ENCODE results near the gene SCUBE1.
A peak's percentile ranks its signal among the peaks of the same experiment; 100 is the strongest.

Gene SCUBE1

DNA sequence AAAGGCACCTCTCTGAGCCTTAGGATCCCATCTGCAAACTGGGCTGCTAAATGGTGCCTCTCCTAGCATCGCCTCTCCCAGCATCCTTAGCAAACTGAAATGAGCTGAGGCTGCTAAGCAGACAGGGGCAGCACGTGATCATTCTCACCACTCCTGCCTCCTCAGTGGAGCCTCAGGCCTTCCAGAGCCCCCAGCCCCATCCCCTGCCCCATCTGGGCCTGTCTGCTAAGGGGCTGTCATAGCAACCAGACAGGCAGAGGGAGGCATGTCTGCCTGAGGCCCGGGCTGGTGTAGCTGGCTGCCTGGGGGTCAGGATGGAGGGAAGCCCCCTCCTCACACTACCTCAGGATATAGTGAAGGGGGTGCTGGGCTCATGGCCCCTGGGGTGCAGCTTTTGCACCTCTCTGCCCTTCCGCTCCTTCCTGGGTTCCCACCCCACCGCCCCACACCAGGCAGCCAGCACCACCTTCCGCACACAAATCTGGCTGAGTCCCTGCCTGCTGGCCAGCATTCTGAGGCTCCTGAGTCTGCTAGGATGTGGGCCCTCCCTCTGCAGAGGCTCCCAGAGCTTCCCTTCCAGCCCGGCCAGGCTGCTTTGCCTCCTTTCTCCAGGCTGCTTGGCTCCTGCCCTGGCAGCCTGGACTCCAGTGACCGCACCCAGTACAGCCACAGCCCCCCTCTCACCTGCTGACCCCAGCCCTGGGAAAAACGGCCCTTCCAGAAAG, 108.7 kb downstream of the SCUBE1 start:
- no peak for DNase-seq

DNA sequence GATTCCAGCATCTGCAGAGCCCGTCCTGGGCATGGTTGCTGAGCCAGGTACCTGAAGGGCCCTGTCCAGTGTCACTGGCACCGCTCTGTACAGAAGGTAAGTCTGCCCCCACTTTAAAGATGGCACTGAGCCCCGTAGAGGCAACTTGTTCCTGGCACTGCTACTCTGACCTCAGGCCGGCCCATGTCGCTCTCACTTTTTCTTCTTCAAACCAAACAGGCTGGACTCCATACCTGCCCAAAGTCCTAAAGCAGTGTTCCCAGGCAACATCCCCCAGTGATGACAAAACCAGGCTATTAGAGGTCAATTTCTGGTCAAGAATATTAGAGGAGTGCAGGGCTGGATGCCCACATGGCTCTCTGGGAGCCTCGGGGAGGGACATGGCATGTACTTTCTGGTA, 109.6 kb downstream of the SCUBE1 start:
- no peak for DNase-seq

DNA sequence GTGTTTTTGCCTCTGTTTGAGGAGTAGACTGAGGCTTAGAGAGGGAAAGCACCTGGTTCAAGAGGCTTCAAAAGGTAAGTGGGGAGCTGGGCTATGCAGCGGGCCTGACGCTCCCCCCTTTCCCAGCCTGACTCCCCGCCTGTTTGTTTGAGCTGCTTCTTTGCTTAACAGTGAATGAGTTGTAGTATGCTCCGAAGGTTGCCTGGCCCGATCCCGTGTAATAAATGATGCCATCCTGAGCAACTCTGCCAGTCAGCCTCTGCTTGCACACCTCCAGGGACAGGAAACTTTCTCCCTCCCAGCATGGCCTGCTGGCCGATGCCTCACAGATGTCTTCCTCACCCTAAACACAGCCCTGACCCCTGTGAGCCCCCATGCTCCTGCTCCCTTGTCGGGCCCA, 110.7 kb downstream of the SCUBE1 start:
- DNase-seq: no peak

DNA sequence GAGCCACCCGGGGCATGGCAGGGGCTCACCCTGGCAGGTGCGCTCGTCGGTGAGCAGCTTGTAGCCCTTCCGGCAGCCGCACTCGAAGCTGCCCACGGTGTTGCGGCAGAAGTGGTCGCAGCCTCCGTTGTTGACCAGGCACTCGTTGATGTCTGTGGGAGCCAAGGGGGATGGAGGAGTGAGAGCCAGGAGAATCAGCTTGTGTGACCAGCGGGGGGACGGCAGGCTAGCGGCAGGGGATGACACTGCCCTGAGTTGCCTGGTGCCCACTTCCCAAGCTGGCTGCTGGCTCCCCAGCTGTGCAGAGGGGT, 111.5 kb downstream of the SCUBE1 start:
- no peak for DNase-seq

DNA sequence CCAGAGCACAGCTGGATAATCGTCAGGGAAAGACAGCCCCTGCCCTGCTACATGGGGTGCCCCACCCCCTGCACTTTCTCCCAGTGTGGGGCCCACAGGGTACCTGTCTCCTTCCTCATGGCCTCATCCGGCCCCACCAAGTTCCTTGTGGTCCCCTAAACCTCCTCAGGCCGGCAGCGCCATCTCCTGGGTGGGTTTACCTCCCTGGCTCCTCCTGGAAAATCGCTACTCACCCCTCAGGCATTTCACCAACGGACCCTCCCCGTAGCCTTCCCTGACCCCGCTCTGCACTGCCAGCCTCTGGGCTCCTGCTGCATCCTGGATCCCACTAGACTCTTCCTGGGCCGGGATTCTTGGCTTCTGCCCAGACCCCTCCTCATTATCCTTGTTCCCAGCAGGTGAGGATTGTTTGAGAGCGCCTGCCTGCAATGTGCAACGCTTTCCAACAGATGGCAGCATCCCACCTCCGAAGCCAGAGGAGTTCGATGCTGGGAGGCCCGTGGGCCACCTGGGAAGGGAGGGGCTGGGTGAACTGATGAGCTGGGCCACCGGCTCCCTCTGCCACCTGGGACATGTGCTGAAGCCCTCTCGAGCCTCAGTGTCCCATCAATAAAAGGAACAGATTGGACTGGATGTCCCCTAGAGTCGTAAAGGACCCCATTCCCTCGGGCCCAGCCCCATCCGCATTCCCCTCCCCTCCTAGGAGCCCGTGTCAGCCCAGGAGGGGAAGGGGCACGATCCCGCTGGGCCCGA, 112.0 kb downstream of the SCUBE1 start:
- DNase-seq: peak; percentile 77

DNA sequence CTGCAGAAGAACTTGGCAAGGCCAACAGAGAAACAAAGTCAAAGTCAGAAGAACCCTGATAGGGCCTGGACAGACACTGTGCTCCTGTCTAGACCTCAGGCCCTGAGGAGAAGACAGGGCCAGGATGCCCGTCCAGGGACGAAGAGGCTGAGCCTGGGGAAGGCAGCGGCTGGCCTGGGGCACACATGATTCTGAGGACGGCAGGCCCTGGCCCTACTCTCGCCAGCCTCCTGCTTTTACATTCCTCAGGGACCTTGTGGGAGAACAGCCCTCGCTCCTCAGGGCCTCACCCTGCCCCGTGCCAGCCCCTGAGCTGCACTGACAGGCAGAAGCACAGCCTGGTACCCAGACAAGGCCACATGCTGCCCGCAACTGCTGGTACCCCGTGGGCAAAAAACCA, 112.6 kb downstream of the SCUBE1 start:
- DNase-seq: no peak

DNA sequence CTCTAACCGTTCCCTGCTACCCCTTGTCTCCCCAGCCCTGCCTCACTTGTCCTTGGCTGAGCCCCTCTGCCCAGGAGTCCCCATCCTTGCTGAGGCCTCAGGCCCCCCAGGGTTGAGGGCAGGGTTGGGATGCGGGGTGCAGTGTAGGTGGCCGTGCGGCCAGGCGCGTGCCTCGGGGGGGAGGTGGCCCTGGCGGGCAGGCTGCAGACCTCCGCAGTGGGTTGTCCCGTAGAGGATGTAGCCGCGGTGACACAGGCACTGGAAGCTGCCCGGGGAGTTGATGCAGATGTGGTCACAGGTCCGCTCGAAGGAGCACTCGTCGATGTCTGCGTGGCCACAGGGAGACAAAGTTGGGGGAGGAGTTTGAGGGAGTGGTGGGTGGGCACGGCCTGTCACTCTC, 114.3 kb downstream of the SCUBE1 start:
- DNase-seq: no peak

DNA sequence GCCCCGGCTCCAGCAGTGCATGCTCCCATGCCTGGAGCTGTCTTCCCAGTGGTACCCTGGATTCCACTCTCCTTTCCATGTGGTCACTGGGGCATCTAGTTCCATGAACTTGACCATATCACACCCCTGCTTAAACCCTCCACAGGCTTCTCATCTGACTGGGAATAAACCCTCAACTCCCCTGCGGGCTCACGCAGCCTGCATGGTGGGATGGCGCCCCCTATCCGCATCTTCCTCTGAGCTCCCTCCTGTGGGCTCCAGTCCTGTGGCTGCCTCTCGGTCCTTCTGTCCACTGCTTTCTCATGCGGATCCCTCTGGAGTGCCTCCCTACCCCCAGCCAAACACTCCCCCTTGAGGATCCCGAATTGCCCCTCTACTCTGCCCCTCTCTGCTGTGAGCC, 114.8 kb downstream of the SCUBE1 start:
- DNase-seq: peak; percentile 44

DNA sequence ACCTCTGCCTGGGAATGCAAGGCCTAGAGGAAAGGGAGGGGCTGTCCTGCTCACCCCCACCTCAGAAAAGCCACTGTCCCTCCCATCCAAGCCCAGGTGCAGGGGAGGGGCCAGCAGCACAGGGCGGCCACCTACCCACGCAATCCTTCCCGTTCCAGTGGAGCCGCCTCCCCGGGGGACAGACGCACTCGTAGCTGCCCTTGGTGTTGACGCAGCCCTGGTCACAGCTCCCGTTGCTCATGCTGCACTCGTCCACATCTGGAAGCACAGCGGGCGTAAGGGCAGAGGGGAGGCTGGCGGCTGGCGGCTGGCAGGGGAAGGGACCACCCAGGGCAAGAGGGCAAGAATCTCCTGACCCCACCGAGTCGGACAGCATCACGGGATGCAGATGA, 115.9 kb downstream of the SCUBE1 start:
- no peak for DNase-seq

DNA sequence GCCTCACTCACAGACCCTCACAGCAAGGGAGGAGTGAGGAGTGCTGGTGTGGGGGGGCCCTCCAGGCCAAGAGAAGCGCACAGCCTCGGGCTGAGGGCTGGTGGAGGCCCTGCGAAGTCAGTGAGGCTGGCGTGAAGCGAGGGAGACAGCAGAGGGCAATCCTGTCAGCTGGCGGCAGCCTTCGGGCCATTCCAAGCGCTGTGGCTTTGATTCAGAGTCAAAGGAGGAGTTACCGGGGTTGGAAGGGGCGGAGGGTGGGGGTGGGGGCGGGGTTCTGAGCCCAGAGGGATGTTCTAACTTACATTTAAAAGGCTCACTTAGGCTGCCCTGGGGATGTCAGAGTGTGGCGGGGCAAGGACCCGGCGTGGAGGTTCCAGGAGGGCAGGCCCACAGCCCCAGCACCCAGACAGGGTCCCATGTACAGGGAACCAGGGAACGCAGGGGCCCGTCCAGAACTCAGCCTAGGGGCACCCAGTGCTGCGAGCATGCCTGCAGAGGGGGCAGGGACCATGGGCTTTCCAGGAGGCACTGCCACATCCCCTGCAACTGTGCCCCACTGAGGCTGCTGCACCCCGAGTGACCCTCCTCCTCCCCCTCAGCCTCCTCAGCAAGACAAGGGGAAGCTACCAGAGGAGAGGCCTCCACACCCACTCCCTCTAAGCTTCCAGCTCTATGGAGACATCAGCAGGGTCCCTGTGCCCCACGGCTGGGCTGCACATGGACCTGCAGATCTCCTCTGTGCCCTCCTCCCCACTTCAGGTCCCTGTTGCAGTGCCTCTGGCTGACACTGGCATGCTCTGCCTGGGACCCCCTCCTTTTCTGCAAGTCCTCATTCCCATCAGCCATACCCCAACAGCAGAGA, 116.6 kb downstream of the SCUBE1 start:
- no peak for DNase-seq

DNA sequence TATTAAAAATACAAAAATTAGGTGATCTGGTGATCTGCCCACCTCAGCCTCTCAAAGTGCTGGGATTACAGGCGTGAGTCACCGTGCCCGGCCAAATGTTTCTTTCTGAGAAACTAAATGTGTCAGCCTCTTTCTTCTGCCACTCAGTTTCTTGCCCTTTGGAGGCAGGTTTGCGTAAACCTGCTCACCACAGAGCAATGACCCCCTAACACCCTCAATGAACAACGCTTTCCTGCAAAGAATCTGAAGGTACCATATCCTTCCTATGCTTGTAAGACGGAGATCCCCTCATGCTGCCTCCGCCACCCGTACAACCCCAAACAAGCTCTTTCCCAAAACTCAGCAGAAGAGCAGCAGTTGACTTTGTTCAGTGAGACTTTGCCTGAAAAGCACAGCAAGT, 117.6 kb downstream of the SCUBE1 start:
- no peak for DNase-seq

DNA sequence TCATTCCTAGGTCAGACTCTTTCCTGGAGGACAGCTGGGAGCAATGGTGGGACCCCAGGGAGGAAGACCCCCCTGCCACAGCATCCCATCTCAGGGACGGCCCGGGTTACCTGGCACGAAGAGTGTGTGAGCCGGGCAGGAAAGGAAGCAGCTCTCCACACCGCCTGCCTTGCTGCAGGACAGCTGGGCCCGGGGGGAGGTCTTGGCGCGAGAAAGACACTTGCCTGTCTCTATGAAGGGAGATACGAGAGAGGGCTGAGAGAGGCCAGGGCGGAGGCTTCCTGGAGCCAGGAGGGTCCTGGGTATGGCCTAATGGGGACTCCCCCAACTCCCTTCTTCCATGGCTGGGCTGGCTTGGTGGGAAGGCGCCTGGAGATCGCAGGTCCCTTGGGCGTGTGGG, 120.2 kb downstream of the SCUBE1 start:
- no peak for DNase-seq

DNA sequence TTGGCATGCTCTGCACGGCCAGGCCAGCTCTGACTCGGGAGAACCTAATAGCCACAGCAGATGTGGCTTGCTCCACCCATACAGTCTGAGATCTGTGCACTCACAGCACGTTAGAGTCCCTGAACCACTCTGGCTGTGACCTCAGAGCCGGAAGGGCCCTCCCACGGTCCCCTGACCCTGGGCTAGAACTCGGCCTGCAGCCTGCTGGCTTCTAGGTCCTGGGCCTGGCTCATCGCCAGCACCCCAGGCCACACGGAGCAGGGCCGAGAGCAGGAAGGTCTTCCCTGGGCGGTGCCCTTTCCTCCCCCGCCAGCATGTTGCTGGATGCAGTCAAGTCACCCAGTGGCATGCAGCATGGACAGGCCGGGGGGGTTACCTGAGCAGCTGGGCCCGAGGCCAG, 120.9 kb downstream of the SCUBE1 start:
- DNase-seq: no peak

DNA sequence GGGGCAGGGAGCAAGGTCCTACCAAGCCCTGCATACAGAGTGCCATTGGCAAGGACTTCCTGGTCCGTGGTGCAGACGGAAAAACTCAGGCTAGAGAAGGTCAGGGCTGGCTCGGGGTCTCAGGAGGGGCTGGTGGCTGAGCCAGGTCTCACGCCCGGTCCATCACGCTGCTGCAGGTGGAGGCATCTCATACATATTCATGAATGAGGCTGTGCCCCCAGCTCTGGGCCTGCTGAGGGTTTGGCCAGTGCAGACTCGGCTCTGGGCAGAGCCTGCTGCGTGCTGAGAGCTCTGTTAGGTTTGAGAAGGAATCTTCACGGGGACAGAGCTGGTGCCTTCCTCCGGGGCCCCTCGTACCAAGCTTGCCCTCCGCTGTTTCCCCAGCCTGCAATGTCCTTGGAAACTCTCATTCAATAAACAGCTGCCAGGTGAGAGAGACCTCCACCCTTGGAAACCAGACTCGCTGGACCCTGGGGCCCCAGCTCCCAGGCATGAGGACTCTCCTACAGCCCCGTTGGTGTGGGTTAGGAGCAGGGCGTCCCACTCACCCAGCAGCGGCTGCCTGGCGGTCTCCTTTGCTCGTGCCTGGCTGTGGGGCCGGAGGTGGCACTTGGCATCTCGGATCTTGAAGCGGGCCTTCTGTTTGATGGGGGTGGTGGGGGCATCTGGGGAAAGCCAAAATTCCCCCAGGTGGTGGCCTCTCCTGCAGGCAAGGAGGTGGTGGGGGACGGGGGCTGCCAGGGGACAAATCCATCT, 122.4 kb downstream of the SCUBE1 start:
- no peak for DNase-seq

DNA sequence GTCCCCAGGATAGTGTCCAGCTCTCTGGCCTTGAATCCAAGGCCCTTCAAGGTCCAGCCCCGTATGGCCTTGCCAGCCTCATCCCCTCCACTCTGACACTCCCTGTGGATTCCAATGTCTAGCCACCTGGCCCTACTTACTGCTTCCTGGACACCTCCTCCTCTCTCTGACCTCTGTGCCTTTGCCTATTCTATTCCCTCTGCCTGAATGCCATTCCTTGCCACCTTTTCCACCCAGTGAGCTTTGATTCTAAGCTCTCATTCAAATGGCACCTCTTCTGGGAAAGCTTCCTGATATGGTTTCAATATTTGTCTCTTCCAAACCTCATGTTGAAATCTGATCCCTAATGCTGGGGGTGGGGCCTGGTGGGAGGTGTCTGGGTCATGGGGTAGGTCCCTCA, 124.4 kb downstream of the SCUBE1 start:
- DNase-seq: no peak

DNA sequence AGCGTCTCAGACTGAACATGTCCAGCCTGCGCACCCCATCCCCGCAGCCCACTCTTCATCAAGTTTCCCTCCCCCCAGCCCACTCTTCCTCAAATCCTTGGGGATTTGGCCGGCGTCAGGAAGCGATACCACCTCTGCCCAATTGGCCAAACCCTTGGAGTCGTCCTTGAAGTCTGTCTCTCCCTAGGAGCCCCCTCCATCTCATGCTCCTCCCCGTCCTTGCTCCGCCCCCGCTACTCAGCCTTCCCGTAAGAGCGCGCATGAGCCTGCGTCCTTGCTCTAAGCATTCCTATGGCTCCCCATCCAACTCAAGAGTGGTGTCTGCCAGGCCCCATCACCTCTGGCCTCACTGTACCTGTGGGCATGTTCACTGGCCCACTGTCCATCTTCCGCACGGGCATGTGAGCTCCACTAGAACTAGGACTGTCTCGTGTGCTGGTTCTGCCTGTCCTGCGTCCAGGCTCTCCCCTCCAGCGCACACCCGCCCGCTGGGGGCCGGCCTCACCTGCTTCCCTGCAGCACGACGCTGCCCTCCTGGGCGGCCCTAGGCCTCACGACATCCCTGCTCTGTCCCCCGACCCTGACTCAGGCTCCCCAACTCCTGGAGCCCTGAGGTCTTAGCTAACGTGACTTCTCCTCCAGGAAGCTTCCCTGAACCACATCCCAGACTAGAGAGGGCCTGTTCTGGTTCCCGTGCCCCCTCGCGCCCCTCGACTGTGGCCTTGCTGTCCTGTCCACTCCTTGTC, 125.7 kb downstream of the SCUBE1 start:
- DNase-seq: no peak

DNA sequence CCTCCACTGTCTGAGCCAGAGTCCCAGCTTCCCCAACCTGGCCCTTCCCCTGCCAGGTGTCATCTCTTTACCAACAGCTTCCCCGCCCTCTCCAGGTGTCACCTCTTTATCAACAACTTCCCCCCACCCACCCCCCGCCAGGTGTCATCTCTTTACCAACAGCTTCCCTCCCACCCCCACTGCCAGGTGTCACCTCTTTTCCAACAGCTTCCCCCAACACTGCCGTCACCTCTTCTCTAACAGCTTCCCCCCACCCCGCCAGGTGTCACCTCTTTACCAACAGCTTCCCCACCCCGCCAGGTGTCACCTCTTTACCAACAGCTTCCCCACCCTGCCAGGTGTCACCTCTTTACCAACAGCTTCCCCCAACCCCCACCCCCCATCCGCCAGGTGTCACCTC, 126.4 kb downstream of the SCUBE1 start:
- no peak for DNase-seq

DNA sequence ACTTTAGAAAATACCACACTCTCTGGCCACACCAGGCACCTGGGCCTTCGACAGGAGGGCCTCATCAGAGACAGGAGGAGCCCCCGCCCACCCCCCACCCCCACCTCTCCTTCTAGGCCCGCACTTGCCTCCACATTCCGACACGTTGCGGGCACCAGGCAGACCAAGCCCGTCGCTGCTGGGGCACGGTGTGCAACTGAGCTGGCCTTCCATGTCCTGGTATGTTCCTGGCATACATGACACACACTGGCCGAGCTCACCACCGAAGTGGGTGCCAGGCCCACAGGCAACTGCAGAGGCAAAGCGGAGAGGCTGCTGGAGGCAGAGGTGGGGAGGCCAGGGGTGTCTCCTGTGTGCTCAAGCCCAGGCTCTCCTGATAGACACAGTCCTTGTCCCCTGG, 129.2 kb downstream of the SCUBE1 start:
- no peak for DNase-seq

DNA sequence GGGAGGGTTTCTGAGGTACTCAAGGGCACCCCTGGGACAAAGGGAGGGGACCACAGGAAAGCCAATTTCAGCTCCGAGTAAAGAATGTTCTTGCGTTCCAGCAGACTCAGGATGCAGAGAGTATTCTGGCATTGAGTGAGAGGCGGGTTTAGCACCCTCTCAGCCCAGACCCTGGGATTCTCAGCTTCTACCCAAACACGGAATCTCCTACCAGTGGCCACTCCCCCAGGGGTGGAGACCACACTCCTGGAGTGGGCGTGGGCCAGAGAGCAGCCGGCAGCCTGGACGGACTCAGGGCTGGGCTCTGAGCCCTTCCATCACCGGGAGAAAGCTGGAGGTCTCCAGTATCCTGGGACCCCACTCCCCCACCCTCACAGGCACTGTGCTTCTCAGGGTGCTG, 130.1 kb downstream of the SCUBE1 start:
- no peak for DNase-seq

DNA sequence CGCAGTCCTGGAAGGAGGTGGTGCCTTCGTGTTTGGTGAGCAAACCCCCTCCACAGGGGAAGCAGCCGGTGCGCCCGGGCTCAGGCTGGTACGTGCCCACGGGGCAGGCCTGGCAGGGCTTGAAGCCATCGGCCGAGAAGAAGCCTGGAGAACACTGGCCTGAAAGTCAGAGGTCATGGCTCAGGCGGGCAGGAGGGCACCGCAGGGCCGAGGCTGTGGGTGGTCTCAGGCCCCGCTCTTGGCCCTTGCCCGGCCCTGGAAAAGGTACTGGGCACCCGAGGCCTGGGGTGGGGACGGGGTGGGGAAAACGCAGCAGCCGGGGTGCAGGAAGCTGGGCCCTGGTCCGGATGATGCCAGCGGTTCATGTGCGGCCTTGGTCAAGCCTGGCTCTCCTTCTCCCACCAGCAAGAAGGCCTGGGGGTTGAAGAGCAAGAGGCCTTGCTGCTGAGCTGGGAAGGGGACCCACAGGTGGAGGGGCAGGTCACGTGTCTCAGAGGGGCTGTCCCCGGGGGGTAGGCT, 130.7 kb downstream of the SCUBE1 start:
- no peak for DNase-seq

DNA sequence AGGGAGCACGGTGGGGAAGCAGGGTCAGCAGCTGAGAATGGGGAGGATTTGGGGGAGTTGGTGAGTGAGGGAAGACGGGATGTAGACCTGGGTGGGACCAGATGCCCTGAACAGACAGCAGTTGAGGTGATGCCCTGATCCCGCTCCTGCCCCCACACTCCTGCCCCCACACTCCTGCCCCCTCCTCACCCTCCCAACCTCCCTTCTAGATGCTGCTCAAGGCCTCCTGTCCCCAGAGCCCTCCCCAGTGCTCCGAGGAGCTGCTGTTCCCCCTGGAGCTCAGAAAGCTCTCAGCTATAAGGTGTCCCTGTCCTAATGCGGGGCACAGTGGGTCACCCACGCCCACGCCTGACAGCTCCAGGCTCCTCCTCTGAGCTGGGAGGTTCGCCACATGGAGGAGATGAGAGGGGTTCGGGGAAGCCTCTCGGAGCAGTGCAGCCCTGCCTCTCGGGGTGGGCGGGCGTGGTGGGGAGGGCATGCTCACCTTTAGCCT, 131.2 kb downstream of the SCUBE1 start:
- DNase-seq: no peak
